ENCODE measurements around the gene IL33. TPM values are rescaled to one million over a fixed set of nuclear protein-coding genes. Genes with fewer than 3 reads are reported as not detected.

IL33 gene
- total and polyA plus RNA-seq, 2 of the 4 experiments (the other 2 are of a cell fraction): not detected

DNA sequence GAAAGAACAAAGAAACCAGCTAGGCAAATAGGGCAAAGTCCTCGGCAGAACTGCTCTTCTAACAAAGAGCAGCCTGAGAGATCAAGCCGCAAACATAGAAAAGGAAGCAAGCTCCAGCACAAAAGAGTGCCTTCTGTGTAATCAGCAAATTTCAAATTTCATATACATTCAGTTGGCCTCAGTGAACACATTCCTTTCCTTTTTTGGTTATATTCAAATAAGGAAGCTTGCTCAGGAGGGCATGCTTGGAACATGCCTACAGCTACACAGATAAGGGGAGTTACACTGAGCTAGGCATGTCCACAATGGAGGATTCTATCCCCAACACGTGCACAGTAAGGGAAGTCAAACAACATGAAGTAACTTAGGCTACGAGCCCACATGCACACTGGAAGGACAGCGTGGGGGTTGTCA, 23.4 kb downstream of the IL33 start:
- Histone ChIP-seq H3K4me3 (ENCODE audit: insufficient read depth, low read depth, low read length) (no peak overlapping the region), H2BK120ac (ENCODE audit: low read depth, low read length) (peak overlapping the region; percentile 89), H3K14ac (replicated peaks; ENCODE audit: low read depth, low read length) (peak overlapping the region; percentile 66), H3K27me3 (ENCODE audit: control insufficient read depth, insufficient read depth, low read length) (peaks cover 2% of the 10 kb centered on the region), H3K9me1 (ENCODE audit: insufficient read depth, low read length) (no peaks in the 10 kb centered on the region), H4K91ac (ENCODE audit: insufficient read depth, low read depth, low read length) (peak overlapping the region; percentile 92), H2AK9ac (replicated peaks; ENCODE audit: low read depth, low read length, poor library complexity) (no peak overlapping the region), H3K4ac (ENCODE audit: low read depth, low read length) (peak overlapping the region; percentile 77), H3K27ac (ENCODE audit: insufficient read depth, low read length) (peak overlapping the region; percentile 6; the same call in 1 of the 2 replicates), H4K20me1 (ENCODE audit: insufficient read depth, low read length) (no peaks in the 10 kb centered on the region), H3K36me3 (ENCODE audit: control insufficient read depth, insufficient read depth, low read length) (no peaks in the 10 kb centered on the region), H3K4me2 (ENCODE audit: low read depth, low read length) (no peak overlapping the region), H3K9ac (ENCODE audit: low read depth, low read length) (no peak overlapping the region), H3K18ac (ENCODE audit: low read depth, low read length) (peak overlapping the region; percentile 97), H4K8ac (ENCODE audit: low read depth in 2 of 2, low read length in 2 of 2) (peak overlapping the region; percentile 88 to 92; a peak in 3 of 4 replicates), H4K5ac (ENCODE audit: low read depth, low read length) (peak overlapping the region; percentile 90), H3K4me1 (ENCODE audit: control insufficient read depth, insufficient read depth, low read length) (peaks cover 4% of the 10 kb centered on the region; the same call in 1 of the 2 replicates), H2BK5ac (ENCODE audit: low read depth, low read length, poor library complexity, severe bottlenecking) (peak overlapping the region; percentile 81), H2AFZ (replicated peaks; ENCODE audit: low read length, poor library complexity) (peak overlapping the region; percentile 44), H2BK15ac (ENCODE audit: low read depth, low read length) (peak overlapping the region; percentile 86; the same call in 2 of the 3 replicates), H3K56ac (ENCODE audit: extremely low read depth, insufficient read depth, low read length) (no peak overlapping the region), H3K9me3 (ENCODE audit: control insufficient read depth, insufficient read depth, low read length) (no peaks in the 10 kb centered on the region), H2BK20ac (ENCODE audit: low read depth, low read length) (peak overlapping the region; percentile 31; the same call in 1 of the 2 replicates), H3K79me1 (ENCODE audit: low read depth in 1 of 2, low read length in 2 of 2) (no peaks in the 10 kb centered on the region), H2AK5ac (ENCODE audit: low read depth, low read length) (0 out of 2 replicates have a peak overlapping the region, but pooled peaks have one; percentile 18), H3K23ac (ENCODE audit: low read depth, low read length) (peak overlapping the region; percentile 33; the same call in 1 of the 2 replicates)
- ATAC-seq (ENCODE audit: low read depth): peak; percentile 73
- in situ Hi-C loops (cut with MboI; ENCODE audit: low sequenced_read_pairs) (no loop called here), intact Hi-C loops (cut with micrococcal nuclease) (no loop called here), dilution Hi-C loops (cut with HindIII; ENCODE audit: low sequenced_read_pairs, unreplicated experiment) (no loop called here)
- POLR2A ChIA-PET (ENCODE audit: unreplicated experiment): interaction anchor here (0.6 kb wide), 1 partner anchor 394 kb away, joined by 3 read pairs; no protein-coding TSS in a partner anchor
- TF ChIP-seq USF2 (IDR thresholded peaks at IDR 0.05; ENCODE audit: low read depth, low read length) (no peak), RFX5 (IDR thresholded peaks at IDR 0.05; ENCODE audit: low read depth, low read length) (no peak), RAD21 (IDR thresholded peaks at IDR 0.05; ENCODE audit: low read length) (no peak), MAZ (IDR thresholded peaks at IDR 0.05; ENCODE audit: borderline replicate concordance, low read depth, low read length) (no peak), RCOR1 (IDR thresholded peaks at IDR 0.05; ENCODE audit: insufficient replicate concordance, low read length) (no peak), CEBPB (IDR thresholded peaks at IDR 0.05; ENCODE audit: low read depth, low read length) (no peak), CTCF (conservative IDR thresholded peaks at IDR 0.05; ENCODE audit: low read depth, low read length) (no peak), POLR2A (IDR thresholded peaks at IDR 0.05; ENCODE audit: low read depth, low read length) (no peak)
- TF ChIP-seq, protein P1, sequence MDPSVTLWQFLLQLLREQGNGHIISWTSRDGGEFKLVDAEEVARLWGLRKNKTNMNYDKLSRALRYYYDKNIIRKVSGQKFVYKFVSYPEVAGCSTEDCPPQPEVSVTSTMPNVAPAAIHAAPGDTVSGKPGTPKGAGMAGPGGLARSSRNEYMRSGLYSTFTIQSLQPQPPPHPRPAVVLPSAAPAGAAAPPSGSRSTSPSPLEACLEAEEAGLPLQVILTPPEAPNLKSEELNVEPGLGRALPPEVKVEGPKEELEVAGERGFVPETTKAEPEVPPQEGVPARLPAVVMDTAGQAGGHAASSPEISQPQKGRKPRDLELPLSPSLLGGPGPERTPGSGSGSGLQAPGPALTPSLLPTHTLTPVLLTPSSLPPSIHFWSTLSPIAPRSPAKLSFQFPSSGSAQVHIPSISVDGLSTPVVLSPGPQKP (IDR thresholded peaks at IDR 0.05; ENCODE audit: borderline replicate concordance, low read depth, low read length): no peak
- no TSS peak for BruUV-seq (replicated peaks)
- CTCF ChIA-PET: no interaction called here
- 58% methylated on average over 2 of the region's 5 CpGs; no CpG with 5 or more reads in 1 of the 2 experiments for WGBS, 2 experiments (ENCODE audit: extremely low coverage in 2 of 2, insufficient read length in 1 of 2)
- peak; percentile 38 for DNase-seq

Measured in IMR-90 (cell line).